ENCODE measurements around the gene PDZRN4. TPM values are rescaled to one million over a fixed set of nuclear protein-coding genes. Genes with fewer than 3 reads are reported as not detected.

Gene PDZRN4
- polyA plus RNA-seq, 3 donors = not detected

DNA sequence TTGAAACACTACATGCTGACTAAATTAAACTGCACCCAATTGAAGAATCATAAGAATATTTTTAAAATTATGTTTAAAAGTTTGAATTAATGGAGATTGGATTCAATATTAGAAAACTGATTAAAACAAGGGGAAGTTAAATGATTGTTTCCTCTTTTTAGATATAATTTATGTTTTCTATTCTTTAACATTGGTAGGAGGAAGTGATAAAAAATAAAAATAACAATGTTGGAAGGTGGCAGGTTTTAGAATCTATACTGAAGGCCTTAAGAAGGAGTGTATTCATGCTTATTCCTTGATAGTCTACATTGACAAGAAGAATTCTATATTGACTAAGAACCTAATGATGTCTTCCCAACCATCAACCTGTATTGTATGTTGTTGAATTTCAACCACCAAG is 168.1 kb downstream of the PDZRN4 start:
- Mint-ChIP-seq H3K27ac (no peak overlapping the region), H3K9me3 (peaks cover 4 to 12% (median 7%) of the 10 kb centered on the region in 7 donors), H3K27me3 (ENCODE audit: low read depth in 3 of 3) (peaks cover 0 to 2% (median 0%) of the 10 kb centered on the region in 3 donors), H3K36me3 (peaks cover 0 to 1% of the 10 kb centered on the region in 2 donors), H3K4me3 (no peak overlapping the region), H3K4me1 (no peaks in the 10 kb centered on the region)
- Histone ChIP-seq H3K4me3 (replicated peaks in 1 of 3; ENCODE audit: low read depth in 2 of 3, low read length in 3 of 3) (no peak overlapping the region), H3K9ac (ENCODE audit: insufficient read depth, low read length, poor library complexity, severe bottlenecking) (no peak overlapping the region), H3K4me2 (replicated peaks; ENCODE audit: extremely low read depth, low read length, poor library complexity, severe bottlenecking) (no peak overlapping the region), H3K27me3 (ENCODE audit: control insufficient read depth in 2 of 2, insufficient read depth in 2 of 2, low read length in 2 of 2) (no peaks in the 10 kb centered on the region), H2AFZ (ENCODE audit: insufficient read depth, low read depth, low read length, poor library complexity, severe bottlenecking) (no peak overlapping the region), H4K20me1 (ENCODE audit: insufficient read depth, low read length) (no peaks in the 10 kb centered on the region), H3K9me3 (replicated peaks in 1 of 2; ENCODE audit: control insufficient read depth in 1 of 2, insufficient read depth in 1 of 2, low read length in 2 of 2) (peaks cover 4 to 5% of the 10 kb centered on the region in 2 donors), H3K36me3 (replicated peaks in 1 of 2; ENCODE audit: control insufficient read depth in 1 of 2, insufficient read depth in 2 of 2, low read length in 2 of 2) (no peaks in the 10 kb centered on the region), H3K79me2 (ENCODE audit: insufficient read depth, low read length) (no peaks in the 10 kb centered on the region), H3K4me1 (ENCODE audit: control insufficient read depth in 1 of 2, insufficient read depth in 2 of 2, low read length in 2 of 2) (no peaks in the 10 kb centered on the region), H3K27ac (ENCODE audit: low read depth in 1 of 2, low read length in 2 of 2) (no peak overlapping the region)
- no peak for DNase-seq
- intact Hi-C loops (cut with micrococcal nuclease) = no loop called here
- TF ChIP-seq, protein P1, sequence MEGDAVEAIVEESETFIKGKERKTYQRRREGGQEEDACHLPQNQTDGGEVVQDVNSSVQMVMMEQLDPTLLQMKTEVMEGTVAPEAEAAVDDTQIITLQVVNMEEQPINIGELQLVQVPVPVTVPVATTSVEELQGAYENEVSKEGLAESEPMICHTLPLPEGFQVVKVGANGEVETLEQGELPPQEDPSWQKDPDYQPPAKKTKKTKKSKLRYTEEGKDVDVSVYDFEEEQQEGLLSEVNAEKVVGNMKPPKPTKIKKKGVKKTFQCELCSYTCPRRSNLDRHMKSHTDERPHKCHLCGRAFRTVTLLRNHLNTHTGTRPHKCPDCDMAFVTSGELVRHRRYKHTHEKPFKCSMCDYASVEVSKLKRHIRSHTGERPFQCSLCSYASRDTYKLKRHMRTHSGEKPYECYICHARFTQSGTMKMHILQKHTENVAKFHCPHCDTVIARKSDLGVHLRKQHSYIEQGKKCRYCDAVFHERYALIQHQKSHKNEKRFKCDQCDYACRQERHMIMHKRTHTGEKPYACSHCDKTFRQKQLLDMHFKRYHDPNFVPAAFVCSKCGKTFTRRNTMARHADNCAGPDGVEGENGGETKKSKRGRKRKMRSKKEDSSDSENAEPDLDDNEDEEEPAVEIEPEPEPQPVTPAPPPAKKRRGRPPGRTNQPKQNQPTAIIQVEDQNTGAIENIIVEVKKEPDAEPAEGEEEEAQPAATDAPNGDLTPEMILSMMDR (IDR thresholded peaks at IDR 0.05) = no peak

DNA sequence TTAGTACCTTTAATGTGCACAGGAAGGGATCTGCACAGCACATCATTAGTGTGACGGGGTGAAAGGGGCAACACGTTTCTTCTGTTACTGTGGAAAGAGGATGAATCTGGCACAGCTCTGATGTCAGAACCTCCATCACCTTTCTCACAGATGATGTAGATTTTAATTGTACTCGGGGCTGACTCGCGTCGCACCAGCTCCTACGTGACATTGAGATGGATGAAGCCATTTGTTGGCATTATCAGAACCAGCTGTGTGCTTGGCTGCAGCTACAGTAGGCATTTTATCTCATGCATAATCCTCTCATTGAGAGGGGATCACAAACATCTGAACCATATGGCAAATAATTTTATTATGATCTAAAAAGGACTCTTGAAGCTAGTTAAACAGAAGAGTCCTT is 173.6 kb downstream of the PDZRN4 start:
- H4K20me1 ChIP-seq (ENCODE audit: insufficient read depth, low read length) = no peaks in the 10 kb centered on the region
- peaks cover 0 to 4% (median 0%) of the 10 kb centered on the region in 7 donors for H3K9me3 Mint-ChIP-seq
- TF ChIP-seq, protein P1 (IDR thresholded peaks at IDR 0.05) = no peak
- 100% methylated on average over 1 of the region's 7 CpGs for WGBS (ENCODE audit: insufficient coverage)
- no peaks in the 10 kb centered on the region for H3K36me3 ChIP-seq (replicated peaks in 1 of 2; ENCODE audit: control insufficient read depth in 1 of 2, insufficient read depth in 2 of 2, low read length in 2 of 2)
- no peak overlapping the region for H3K27ac ChIP-seq (ENCODE audit: low read depth in 1 of 2, low read length in 2 of 2)
- no peak overlapping the region for H3K4me3 Mint-ChIP-seq
- no peak overlapping the region for H2AFZ ChIP-seq (ENCODE audit: insufficient read depth, low read depth, low read length, poor library complexity, severe bottlenecking)
- H3K79me2 ChIP-seq (ENCODE audit: insufficient read depth, low read length) = no peaks in the 10 kb centered on the region
- intact Hi-C loops (cut with micrococcal nuclease) = no loop called here
- no peak overlapping the region for H3K4me3 ChIP-seq (replicated peaks in 1 of 3; ENCODE audit: low read depth in 2 of 3, low read length in 3 of 3)
- no peaks in the 10 kb centered on the region for H3K4me1 Mint-ChIP-seq
- no peak overlapping the region for H3K9ac ChIP-seq (ENCODE audit: insufficient read depth, low read length, poor library complexity, severe bottlenecking)
- H3K36me3 Mint-ChIP-seq = no peaks in the 10 kb centered on the region
- H3K27ac Mint-ChIP-seq = no peak overlapping the region
- H3K4me2 ChIP-seq (replicated peaks; ENCODE audit: extremely low read depth, low read length, poor library complexity, severe bottlenecking) = no peak overlapping the region
- no peaks in the 10 kb centered on the region for H3K27me3 ChIP-seq (ENCODE audit: control insufficient read depth in 2 of 2, insufficient read depth in 2 of 2, low read length in 2 of 2)
- peaks cover 0 to 2% (median 0%) of the 10 kb centered on the region in 3 donors for H3K27me3 Mint-ChIP-seq (ENCODE audit: low read depth in 3 of 3)
- H3K4me1 ChIP-seq (ENCODE audit: control insufficient read depth in 1 of 2, insufficient read depth in 2 of 2, low read length in 2 of 2) = no peaks in the 10 kb centered on the region
- DNase-seq = no peak
- H3K9me3 ChIP-seq (replicated peaks in 1 of 2; ENCODE audit: control insufficient read depth in 1 of 2, insufficient read depth in 1 of 2, low read length in 2 of 2) = no peaks in the 10 kb centered on the region

All from CD14-positive monocyte (primary cell).